Measurements from ENCODE around the gene PCGF3. TPM values are rescaled to one million over a fixed set of nuclear protein-coding genes. Genes with fewer than 3 reads are reported as not detected.
A peak's percentile ranks its signal among the peaks of the same experiment; 100 is the strongest.
"Not testable (repeated sequence)": the region's sequence is repeated elsewhere in the genome, so short reads cannot be mapped to it uniquely, and the experiment has no call there.

PCGF3 gene
- total RNA-seq, 1 donor from 2014 or later, result 58.5 TPM

DNA sequence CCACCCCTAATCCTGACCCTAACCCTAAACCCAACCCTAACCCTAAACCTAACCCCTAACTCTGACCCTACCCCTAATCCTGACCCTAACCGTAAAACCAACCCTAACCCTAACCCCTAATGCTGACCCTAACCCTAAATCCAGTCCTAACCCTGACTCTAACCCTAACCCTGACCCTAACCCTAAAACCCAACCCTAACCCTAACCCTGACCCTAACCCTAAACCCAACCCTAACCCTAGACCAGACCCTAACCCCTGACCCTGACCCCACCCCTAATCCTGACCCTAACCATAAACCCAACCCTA is 708 bp upstream of the PCGF3 start:
- Histone ChIP-seq H3K36me3 (ENCODE audit: control insufficient read depth, insufficient read depth, low read length) (peaks cover 1% of the 10 kb centered on the region), H3K4me3 (ENCODE audit: low read depth, low read length) (peak overlapping the region; percentile 44), H3K27me3 (ENCODE audit: control insufficient read depth, insufficient read depth, low read length) (peaks cover 2% of the 10 kb centered on the region)
- DNase-seq (ENCODE audit: low read depth), result no peak
- TF ChIP-seq, protein P1, sequence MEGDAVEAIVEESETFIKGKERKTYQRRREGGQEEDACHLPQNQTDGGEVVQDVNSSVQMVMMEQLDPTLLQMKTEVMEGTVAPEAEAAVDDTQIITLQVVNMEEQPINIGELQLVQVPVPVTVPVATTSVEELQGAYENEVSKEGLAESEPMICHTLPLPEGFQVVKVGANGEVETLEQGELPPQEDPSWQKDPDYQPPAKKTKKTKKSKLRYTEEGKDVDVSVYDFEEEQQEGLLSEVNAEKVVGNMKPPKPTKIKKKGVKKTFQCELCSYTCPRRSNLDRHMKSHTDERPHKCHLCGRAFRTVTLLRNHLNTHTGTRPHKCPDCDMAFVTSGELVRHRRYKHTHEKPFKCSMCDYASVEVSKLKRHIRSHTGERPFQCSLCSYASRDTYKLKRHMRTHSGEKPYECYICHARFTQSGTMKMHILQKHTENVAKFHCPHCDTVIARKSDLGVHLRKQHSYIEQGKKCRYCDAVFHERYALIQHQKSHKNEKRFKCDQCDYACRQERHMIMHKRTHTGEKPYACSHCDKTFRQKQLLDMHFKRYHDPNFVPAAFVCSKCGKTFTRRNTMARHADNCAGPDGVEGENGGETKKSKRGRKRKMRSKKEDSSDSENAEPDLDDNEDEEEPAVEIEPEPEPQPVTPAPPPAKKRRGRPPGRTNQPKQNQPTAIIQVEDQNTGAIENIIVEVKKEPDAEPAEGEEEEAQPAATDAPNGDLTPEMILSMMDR (IDR thresholded peaks at IDR 0.05; ENCODE audit: insufficient read depth, low read length, poor library complexity, severe bottlenecking), result no peak

DNA sequence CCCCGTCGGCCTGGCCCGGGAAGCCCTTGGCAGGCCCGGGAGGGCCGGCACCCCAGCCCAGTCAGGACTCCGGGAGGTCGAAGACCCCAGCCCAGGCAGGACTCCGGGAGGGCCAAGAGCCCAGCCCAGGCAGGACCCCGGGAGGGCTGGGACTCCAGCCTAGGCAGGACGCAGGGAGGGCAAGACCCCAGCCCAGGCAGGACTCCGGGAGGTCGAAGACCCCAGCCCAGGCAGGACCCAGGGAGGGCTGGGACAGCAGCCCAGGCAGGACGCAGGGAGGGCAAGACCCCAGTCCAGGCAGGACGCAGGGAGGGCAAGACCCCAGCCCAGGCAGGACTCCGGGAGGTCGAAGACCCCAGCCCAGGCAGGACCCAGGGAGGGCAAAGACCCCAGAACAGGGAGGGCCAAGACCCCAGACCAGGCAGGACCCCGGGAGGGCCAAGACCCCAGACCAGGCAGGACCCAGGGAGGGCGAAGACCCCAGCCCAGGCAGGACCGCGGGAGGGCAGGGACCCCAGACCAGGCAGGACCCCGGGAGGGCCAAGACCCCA is 526 bp downstream of the PCGF3 start:
- not testable (repeated sequence) for DNase-seq (ENCODE audit: low read depth); H3K27me3 ChIP-seq (ENCODE audit: control insufficient read depth, insufficient read depth, low read length); H3K36me3 ChIP-seq (ENCODE audit: control insufficient read depth, insufficient read depth, low read length)
- peak overlapping the region; percentile 94 for H3K4me3 ChIP-seq (ENCODE audit: low read depth, low read length)

DNA sequence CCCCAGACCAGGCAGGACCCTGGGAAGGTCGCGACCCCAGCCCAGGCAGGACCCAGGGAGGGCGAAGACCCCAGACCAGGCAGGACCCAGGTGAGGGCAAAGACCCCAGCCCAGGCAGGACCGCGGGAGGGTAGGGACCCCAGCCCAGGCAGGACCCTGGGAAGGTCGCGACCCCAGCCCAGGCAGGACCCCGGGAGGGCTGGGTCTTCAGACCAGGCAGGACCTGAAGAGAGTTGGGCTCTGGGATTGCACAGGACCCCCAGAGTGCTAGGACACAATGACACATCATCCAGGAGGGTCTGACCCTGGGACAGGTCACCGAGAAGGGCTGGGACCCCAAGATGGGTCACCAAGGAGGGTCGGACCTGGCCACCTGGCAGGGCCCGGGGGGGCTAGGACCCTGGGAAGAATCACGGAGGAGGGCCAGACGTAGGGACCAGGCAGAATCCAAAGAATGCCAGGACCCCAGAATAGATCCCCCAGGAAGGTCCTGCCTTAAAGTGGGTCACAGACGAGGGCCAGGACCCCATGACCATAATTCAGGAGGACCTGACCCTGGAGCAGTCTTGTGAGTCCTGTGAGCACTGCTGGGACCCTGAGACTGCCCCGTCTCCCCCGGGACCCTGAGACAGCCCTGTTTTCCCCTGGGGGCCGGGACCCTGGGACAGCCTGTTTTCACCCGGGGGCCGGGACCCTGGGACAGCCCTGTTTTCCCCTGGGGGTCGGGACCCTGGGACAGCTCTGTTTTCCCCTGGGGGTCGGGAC is 1.4 kb downstream of the PCGF3 start:
- peak overlapping the region; percentile 94 for H3K4me3 ChIP-seq (ENCODE audit: low read depth, low read length)

DNA sequence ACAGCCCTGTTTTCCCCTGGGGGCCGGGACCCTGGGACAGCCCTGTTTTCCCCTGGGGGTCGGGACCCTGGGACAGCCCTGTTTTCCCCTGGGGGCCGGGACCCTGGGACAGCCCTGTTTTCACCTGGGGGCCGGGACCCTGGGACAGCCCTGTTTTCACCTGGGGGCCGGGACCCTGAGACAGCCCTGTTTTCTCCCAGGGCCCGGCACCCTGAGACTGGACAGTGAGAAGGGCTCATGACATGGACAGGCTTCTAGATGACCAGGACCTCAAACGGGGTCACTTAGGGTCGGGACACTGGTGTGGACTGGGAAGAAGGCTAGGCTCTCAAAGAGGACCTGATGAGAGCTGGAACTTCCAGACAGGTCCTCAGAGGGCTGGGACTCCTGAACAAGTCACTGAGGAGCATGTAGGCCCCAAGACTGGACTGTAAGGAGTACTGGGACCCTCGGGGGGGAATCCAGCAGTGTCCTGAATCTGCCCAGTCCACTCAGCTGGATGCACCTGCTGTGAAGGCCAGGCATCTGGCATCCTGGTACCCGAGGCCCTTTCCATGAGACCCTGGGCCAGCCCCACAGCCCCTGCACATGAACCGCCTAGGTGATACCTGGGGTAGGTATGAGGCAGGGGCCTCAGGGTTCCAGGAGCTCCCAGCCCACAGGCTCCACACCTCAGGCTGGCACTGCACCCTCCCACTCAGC is 2.4 kb downstream of the PCGF3 start:
- DNase-seq (ENCODE audit: low read depth), result no peak
- Histone ChIP-seq H3K36me3 (ENCODE audit: control insufficient read depth, insufficient read depth, low read length) (peaks cover 1% of the 10 kb centered on the region), H3K4me3 (ENCODE audit: low read depth, low read length) (no peak overlapping the region), H3K27me3 (ENCODE audit: control insufficient read depth, insufficient read depth, low read length) (peaks cover 2% of the 10 kb centered on the region)
- TF ChIP-seq, protein P1 (IDR thresholded peaks at IDR 0.05; ENCODE audit: insufficient read depth, low read length, poor library complexity, severe bottlenecking), result no peak

More for the DNA sequence above, 1.4 kb downstream of the PCGF3 start:
- DNase-seq (ENCODE audit: low read depth), result no peak
- Histone ChIP-seq H3K36me3 (ENCODE audit: control insufficient read depth, insufficient read depth, low read length) (peaks cover 1% of the 10 kb centered on the region), H3K27me3 (ENCODE audit: control insufficient read depth, insufficient read depth, low read length) (peaks cover 2% of the 10 kb centered on the region)
- TF ChIP-seq, protein P1 (IDR thresholded peaks at IDR 0.05; ENCODE audit: insufficient read depth, low read length, poor library complexity, severe bottlenecking), result no peak

GRCh38 chr4:708631-708933 is 3.0 kb downstream of the PCGF3 start:
- no peak for DNase-seq (ENCODE audit: low read depth)
- peaks cover 1% of the 10 kb centered on the region for H3K36me3 ChIP-seq (ENCODE audit: control insufficient read depth, insufficient read depth, low read length)
- H3K4me3 ChIP-seq (ENCODE audit: low read depth, low read length), result no peak overlapping the region
- TF ChIP-seq, protein P1 (IDR thresholded peaks at IDR 0.05; ENCODE audit: insufficient read depth, low read length, poor library complexity, severe bottlenecking), result no peak
- H3K27me3 ChIP-seq (ENCODE audit: control insufficient read depth, insufficient read depth, low read length), result peaks cover 2% of the 10 kb centered on the region

DNA sequence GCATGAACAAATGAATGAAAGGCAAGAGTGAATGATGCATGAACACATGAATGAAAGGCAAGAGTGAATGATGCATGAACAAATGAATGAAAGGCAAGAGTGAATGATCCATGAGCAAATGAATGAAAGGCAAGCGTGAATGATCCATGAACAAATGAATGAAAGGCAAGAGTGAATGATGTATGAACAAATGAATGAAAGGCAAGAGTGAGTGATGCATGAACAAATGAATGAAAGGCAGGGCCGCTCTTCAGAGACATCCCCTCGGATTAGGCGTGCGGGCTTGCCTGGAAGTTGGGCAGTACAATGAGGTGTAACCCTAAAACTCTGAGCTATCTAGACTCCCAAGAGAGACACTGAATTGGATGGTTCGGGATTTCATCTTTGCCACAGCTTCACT is 3.7 kb downstream of the PCGF3 start:
- no peaks in the 10 kb centered on the region for H3K27me3 ChIP-seq (ENCODE audit: control insufficient read depth, insufficient read depth, low read length)
- H3K36me3 ChIP-seq (ENCODE audit: control insufficient read depth, insufficient read depth, low read length), result peaks cover 1% of the 10 kb centered on the region
- H3K4me3 ChIP-seq (ENCODE audit: low read depth, low read length), result no peak overlapping the region
- TF ChIP-seq, protein P1 (IDR thresholded peaks at IDR 0.05; ENCODE audit: insufficient read depth, low read length, poor library complexity, severe bottlenecking), result no peak
- DNase-seq (ENCODE audit: low read depth), result no peak

Data from kidney epithelial cell (primary cell).